CD4-positive, alpha-beta T cell treated with Interleukin-4 for 4 hours (primary cell): ENCODE results near the gene TECR.
"Not testable (repeated sequence)": the region's sequence is repeated elsewhere in the genome, so short reads cannot be mapped to it uniquely, and the experiment has no call there.

Experiments
- DNase-seq: peaks from one replicate; pipeline ENCODE4 v3.0.0-alpha.2; 2020

Gene TECR

GRCh38 chr19:14562660-14563589 is 33.5 kb downstream of the TECR start:
- no peak for DNase-seq

DNA sequence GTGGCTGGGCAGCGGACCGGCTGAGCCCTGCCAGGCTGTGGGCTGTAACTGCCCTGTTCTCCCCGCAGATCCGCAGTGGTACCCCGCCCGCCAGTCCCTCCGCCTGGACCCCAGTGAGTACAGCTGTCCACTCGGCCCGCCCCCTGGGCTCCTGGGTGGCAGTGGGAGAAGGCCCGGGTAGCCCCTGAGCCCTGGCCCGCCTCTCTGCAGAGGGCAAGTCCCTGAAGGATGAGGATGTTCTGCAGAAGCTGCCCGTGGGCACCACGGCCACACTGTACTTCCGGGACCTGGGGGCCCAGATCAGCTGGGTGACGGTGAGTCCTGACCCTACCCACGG is 34.2 kb downstream of the TECR start:
- DNase-seq = no peak

GRCh38 chr19:14563989-14564651 is 34.7 kb downstream of the TECR start:
- DNase-seq = no peak

DNA sequence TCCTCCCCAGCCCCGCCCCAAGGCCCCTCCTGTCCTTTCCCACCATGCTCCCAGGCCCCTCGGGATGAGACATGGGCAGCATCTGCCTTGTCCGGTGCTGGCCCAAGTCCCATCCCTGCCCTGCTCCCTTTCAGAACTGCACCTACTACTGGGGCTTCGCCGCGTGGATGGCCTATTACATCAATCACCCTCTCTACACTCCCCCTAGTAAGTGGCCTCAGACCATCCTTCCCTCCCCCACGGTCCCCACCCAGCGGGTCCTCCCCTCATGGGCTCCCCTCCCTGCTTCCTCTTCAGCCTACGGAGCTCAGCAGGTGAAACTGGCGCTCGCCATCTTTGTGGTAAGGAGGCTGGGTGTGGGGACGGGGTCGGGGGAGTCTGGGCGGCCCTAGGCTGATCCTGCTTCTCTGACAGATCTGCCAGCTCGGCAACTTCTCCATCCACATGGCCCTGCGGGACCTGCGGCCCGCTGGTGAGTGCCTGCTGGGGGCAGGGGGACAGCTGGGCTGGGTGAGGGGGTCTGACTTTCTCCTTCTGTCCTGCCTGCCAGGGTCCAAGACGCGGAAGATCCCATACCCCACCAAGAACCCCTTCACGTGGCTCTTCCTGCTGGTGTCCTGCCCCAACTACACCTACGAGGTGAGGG is 35.4 kb downstream of the TECR start:
- not testable (repeated sequence) for DNase-seq

- no peak for DNase-seq
These were observed 35.9 kb downstream of the TECR start for GRCh38 chr19:14565298-14565679.

- DNase-seq = no peak
These were observed 36.6 kb downstream of the TECR start for GRCh38 chr19:14565765-14566711.

GRCh38 chr19:14566712-14567077 is 37.3 kb downstream of the TECR start:
- no peak for DNase-seq

DNA sequence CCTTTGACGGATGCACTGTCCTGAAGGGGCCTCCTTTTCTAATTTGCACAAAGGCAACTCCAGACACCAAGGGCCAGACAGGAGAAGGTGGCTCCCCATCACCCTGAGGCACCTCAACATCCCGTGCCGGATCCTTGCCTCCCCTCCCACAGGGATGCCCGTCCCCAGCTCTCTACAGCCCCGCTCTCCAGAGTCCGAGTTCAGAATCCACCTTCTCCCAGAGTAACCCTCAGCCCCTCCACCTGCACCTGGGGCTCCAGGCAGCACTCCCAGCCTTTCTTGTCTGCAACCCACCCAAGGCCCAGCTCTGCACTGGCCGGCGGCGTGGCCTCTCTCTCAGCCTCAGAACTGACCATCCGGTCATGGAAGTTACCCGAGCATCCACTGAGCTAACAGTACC is 37.7 kb downstream of the TECR start:
- no peak for DNase-seq

GRCh38 chr19:14570864-14571527 is 41.6 kb downstream of the TECR start:
- DNase-seq = no peak

GRCh38 chr19:14571695-14572490 is 42.5 kb downstream of the TECR start, which contains the start of gene NDUFB7:
Gene NDUFB7 (minus strand): TSS chr19:14572066. CDS start chr19:14572000, 66 bp downstream.
- peak; percentile 94 for DNase-seq

DNA sequence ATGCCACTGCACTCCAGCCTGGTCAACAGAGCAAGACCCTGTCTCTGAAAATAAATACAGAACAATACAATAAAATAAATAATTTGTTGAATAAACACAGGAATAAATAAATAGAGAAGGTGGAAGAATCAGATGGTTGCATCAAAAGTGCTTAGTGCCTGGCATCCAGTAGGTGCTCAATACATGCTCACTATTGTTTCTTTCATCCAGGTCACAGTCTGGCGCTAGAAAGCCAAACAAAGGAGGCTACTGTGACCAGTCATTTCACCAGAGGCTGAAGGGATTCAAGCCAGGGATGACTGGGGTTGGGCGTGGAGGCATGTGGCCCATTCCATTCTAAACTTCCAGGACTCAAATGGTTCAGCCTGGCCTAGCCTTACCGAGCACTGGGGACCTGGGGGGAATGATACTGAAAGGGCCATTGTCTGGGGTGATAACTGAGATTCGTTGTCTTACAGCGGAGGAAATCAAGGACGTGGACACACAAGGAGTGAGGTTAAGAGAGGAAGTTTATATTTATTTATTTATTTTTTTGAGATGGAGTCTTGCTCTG is 46.1 kb downstream of the TECR start:
- no peak for DNase-seq

DNA sequence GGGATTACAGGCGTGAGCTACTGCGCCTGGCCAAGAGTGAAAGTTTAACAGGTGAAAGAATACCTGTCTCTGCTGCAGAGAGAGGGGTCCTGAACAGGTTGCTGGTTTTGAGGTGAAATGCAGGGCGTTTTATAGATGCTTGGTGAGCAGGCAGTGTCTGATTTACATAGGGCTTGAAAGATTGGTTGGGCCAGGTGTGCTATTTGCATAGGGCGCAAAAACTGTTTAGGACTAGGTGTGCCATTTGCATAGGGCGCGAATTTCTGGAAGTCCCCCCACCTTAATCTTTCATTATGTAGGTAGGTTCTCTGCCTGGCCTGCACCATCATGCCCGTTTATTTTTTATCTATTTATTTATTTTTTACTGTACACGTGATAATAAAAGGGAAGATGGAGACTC is 47.0 kb downstream of the TECR start:
- DNase-seq = no peak

- DNase-seq = no peak
These were observed 47.9 kb downstream of the TECR start for GRCh38 chr19:14577264-14577663.

- DNase-seq = no peak
These were observed 48.6 kb downstream of the TECR start for GRCh38 chr19:14577885-14578427.

- no peak for DNase-seq
These were observed 51.3 kb downstream of the TECR start for GRCh38 chr19:14580623-14581237.

DNA sequence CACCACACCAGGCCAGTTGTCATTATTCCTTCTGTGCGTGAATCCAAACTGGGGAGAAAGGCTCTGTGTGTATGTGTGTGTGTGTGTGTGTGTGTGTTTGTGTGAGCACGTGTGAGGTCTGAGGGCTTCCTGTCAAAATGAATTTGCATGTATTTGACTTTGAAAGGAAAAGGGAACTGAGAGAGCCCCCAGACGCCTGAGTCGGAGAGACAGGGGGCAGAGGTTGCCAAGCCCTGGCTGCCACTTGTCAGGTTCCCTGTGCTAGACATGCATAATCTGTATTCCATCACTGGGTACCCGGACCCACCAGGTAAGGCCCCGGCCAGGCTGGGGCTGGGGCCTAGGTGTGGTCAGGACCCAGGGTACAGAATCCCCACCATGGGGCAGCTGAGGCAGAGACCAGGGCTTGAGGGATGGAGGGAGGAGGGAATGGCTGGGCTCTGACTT is 53.5 kb downstream of the TECR start, which contains the start of gene CLEC17A:
Gene CLEC17A (plus strand): TSS at position 191 of the 447 bp plus-strand sequence. CDS start 77 bp downstream, at position 268.
- DNase-seq = no peak

DNA sequence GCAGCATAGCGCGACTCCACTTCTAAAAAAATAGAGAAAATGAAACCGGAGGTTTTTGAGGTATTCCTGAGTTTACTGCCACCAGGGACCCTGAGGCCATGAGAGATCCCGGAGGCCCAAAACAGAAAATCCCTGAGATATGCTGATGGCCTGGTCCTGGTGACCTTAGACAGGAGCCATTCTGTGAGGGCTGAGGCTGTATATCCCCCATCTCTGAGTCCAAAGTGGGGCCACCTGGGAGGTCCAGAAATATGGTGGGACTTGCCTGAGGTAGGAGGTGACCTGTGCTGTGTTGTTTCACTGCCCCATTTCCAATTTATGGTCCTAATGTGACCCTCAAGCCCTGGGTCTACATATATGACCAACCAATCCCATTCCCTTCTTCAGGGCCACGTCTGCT is 55.0 kb downstream of the TECR start:
- not testable (repeated sequence) for DNase-seq

GRCh38 chr19:14585187-14585586 is 55.8 kb downstream of the TECR start:
- peak; percentile 41 for DNase-seq

DNA sequence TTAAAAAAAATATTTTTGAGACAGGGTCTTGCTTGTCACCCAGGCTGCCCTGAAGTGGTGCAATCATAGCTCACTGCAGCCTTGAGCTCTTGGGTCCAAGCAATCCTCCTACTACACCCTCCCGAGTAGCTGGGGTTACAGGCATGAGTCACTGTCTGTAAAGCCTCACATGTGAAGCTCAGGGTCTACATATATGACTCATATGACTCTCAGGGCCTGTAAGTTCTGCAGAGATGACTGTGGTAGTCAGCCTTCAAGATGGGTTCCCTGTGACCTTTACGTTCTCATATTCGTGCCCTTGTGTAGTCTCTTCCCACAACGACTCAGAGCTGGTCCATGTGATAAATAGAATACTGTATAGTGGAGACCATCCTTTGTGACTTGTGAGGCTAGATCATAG is 60.0 kb downstream of the TECR start:
- not testable (repeated sequence) for DNase-seq

DNA sequence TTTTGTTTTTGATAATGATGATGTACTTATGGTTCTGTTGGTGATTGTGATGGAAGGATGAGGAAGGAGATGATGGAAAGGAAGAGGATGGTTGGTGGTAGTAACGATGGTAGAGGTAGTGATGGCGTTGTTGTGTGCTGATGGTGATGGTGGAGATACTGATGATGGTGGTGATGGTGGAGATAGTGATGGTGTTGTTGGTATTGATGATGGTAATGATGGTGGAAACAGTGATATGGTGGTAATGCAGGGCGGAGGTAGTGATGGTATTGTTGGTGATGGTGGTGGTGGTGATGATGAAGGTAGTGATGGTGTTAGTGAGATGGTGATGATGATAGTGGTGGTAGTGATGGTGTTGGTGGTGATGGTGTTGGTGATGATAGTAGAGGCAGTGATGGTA is 66.2 kb downstream of the TECR start:
- no peak for DNase-seq
